ENCODE measurements around the gene MAGEC3. TPM values are rescaled to one million over a fixed set of nuclear protein-coding genes. Genes with fewer than 3 reads are reported as not detected.

MAGEC3 gene
- total and polyA plus RNA-seq, 9 of the 15 experiments (the other 6 are each of a cell fraction or from before 2014, with no cell fraction given), result 0.11 to 0.28 (median 0.17) TPM; not detected in 6

DNA sequence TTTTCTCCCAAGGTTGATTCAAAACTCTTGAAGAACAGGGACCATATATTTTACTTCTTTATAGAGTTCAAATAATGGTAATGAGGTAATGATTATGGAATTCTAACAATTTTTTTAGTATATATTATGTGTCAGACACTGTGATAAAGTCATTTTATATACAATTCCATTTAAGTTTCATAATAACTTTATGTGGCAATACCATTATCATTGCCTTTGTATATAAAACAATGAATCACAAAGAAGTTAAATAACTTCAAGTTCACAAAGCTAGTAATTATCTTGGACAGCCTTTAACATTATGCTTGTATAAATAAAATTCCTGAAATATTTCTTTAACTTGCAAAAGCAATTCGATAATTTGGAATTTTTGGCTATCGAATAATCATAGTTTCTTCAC, 86.2 kb downstream of the MAGEC3 start:
- CTCF ChIA-PET (ENCODE audit: low intra/inter-chr PET ratio), result no interaction called here
- Histone ChIP-seq H3K9me1 (ENCODE audit: control insufficient read depth, insufficient read depth, low read length) (no peaks in the 10 kb centered on the region), H3K27ac (ENCODE audit: extremely low read depth, low read depth, low read length) (no peak overlapping the region), H3K9ac (ENCODE audit: insufficient read depth in 1 of 2, low read depth in 2 of 2, low read length in 2 of 2) (no peak overlapping the region), H3K4me2 (ENCODE audit: insufficient read depth, low read length) (no peak overlapping the region), H3K4me3 (no peak overlapping the region), H3K36me3 (ENCODE audit: control insufficient read depth, insufficient read depth, low read length) (no peaks in the 10 kb centered on the region), H3K4me1 (replicated peaks in 1 of 2; ENCODE audit: control insufficient read depth in 2 of 2, insufficient read depth in 2 of 2, low read length in 2 of 2) (no peaks in the 10 kb centered on the region), H3K79me2 (ENCODE audit: control insufficient read depth, insufficient read depth, low read length) (no peaks in the 10 kb centered on the region), H4K20me1 (replicated peaks; ENCODE audit: control insufficient read depth, insufficient read depth, low read length) (no peaks in the 10 kb centered on the region), H3K27me3 (ENCODE audit: control insufficient read depth in 2 of 2, insufficient read depth in 2 of 2, low read length in 2 of 2) (no peaks in the 10 kb centered on the region), H3K9me3 (replicated peaks; ENCODE audit: control insufficient read depth, insufficient read depth, low read depth, low read length) (no peaks in the 10 kb centered on the region), H2AFZ (ENCODE audit: low read depth, low read length) (no peak overlapping the region)
- DNase-seq (ENCODE audit: extremely low read depth in 1 of 4, low spot score in 3 of 4), result no peak
- no TSS peak for BruUV-seq (replicated peaks)
- WGBS (ENCODE audit: insufficient coverage, low coverage, missing lambda C conversion rate), result 8% methylated on average over 2 of the region's 2 CpGs
- POLR2A ChIA-PET, result no interaction called here
- intact Hi-C loops (cut with micrococcal nuclease), result no loop called here
- no peak for TF ChIP-seq TGIF2 (CRISPR knock-in tag; IDR thresholded peaks at IDR 0.05)
- in situ Hi-C loops (cut with MboI), result no loop called here
- no peak for FAIRE-seq
- no peak for ATAC-seq

DNA sequence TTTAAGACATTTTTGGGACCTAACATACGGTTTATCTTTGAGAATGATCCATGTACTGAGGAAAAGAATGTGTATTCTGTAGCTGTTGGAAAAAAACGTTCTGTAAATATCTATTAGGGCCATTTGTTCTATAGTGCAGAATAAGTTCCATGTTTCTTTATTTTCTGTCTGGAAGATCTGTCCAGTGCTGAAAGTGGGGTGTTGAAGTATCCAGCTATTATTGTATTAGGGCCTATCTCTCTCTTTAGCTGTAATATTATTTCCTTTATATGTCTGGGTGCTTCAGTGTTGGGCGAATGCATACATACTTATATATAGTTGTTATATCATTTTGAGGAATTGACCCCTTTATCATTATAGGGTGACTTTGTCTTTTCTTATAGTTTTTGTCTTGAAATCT, 90.3 kb downstream of the MAGEC3 start:
- intact Hi-C loops (cut with micrococcal nuclease) (no loop called here), in situ Hi-C loops (cut with MboI) (no loop called here)
- H3K79me2 ChIP-seq (ENCODE audit: control insufficient read depth, insufficient read depth, low read length), result no peaks in the 10 kb centered on the region
- no peak overlapping the region for H2AFZ ChIP-seq (ENCODE audit: low read depth, low read length)
- CTCF ChIA-PET (ENCODE audit: low intra/inter-chr PET ratio), result no interaction called here
- no peaks in the 10 kb centered on the region for H4K20me1 ChIP-seq (replicated peaks; ENCODE audit: control insufficient read depth, insufficient read depth, low read length)
- POLR2A ChIA-PET, result no interaction called here
- no peak overlapping the region for H3K4me2 ChIP-seq (ENCODE audit: insufficient read depth, low read length)
- H3K27me3 ChIP-seq (ENCODE audit: control insufficient read depth in 2 of 2, insufficient read depth in 2 of 2, low read length in 2 of 2), result no peaks in the 10 kb centered on the region
- H3K4me3 ChIP-seq, result no peak overlapping the region
- no peaks in the 10 kb centered on the region for H3K36me3 ChIP-seq (ENCODE audit: control insufficient read depth, insufficient read depth, low read length)
- BruUV-seq (replicated peaks), result no TSS peak
- DNase-seq (ENCODE audit: extremely low read depth in 1 of 4, low spot score in 3 of 4) (no peak), ATAC-seq (no peak), FAIRE-seq (no peak)
- no peak overlapping the region for H3K27ac ChIP-seq (ENCODE audit: extremely low read depth, low read depth, low read length)
- no peaks in the 10 kb centered on the region for H3K4me1 ChIP-seq (replicated peaks in 1 of 2; ENCODE audit: control insufficient read depth in 2 of 2, insufficient read depth in 2 of 2, low read length in 2 of 2)
- no peak overlapping the region for H3K9ac ChIP-seq (ENCODE audit: insufficient read depth in 1 of 2, low read depth in 2 of 2, low read length in 2 of 2)
- no peaks in the 10 kb centered on the region for H3K9me3 ChIP-seq (replicated peaks; ENCODE audit: control insufficient read depth, insufficient read depth, low read depth, low read length)
- no peaks in the 10 kb centered on the region for H3K9me1 ChIP-seq (ENCODE audit: control insufficient read depth, insufficient read depth, low read length)
- WGBS (ENCODE audit: insufficient coverage, low coverage, missing lambda C conversion rate), result 0% methylated on average over 3 of the region's 3 CpGs
- TF ChIP-seq ZNF217 (CRISPR knock-in tag; IDR thresholded peaks at IDR 0.05) (no peak), JUNB (CRISPR knock-in tag; conservative IDR thresholded peaks at IDR 0.05) (no peak), ZNF384 (IDR thresholded peaks at IDR 0.05; ENCODE audit: low read depth, low read length) (no peak), TBP (optimal IDR thresholded peaks at IDR 0.05; ENCODE audit: low read depth, low read length) (no peak), RBM34 (IDR thresholded peaks at IDR 0.05; ENCODE audit: borderline replicate concordance, insufficient read depth, low read length) (no peak), ARID1B (IDR thresholded peaks at IDR 0.05) (no peak), NFATC3 (IDR thresholded peaks at IDR 0.05) (no peak), PRPF4 (IDR thresholded peaks at IDR 0.05; ENCODE audit: insufficient read depth, low read depth, low read length, poor library complexity, severe bottlenecking) (no peak), EGR1 (conservative IDR thresholded peaks at IDR 0.05) (no peak), GTF2F1 (IDR thresholded peaks at IDR 0.05; ENCODE audit: low read depth, low read length) (no peak), NCOA1 (IDR thresholded peaks at IDR 0.05; ENCODE audit: low read depth) (no peak)
- TF ChIP-seq, protein P1, sequence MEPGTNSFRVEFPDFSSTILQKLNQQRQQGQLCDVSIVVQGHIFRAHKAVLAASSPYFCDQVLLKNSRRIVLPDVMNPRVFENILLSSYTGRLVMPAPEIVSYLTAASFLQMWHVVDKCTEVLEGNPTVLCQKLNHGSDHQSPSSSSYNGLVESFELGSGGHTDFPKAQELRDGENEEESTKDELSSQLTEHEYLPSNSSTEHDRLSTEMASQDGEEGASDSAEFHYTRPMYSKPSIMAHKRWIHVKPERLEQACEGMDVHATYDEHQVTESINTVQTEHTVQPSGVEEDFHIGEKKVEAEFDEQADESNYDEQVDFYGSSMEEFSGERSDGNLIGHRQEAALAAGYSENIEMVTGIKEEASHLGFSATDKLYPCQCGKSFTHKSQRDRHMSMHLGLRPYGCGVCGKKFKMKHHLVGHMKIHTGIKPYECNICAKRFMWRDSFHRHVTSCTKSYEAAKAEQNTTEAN (CRISPR knock-in tag; IDR thresholded peaks at IDR 0.05), result no peak
- TF ChIP-seq, protein P2, sequence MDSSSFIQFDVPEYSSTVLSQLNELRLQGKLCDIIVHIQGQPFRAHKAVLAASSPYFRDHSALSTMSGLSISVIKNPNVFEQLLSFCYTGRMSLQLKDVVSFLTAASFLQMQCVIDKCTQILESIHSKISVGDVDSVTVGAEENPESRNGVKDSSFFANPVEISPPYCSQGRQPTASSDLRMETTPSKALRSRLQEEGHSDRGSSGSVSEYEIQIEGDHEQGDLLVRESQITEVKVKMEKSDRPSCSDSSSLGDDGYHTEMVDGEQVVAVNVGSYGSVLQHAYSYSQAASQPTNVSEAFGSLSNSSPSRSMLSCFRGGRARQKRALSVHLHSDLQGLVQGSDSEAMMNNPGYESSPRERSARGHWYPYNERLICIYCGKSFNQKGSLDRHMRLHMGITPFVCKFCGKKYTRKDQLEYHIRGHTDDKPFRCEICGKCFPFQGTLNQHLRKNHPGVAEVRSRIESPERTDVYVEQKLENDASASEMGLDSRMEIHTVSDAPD (CRISPR knock-in tag; IDR thresholded peaks at IDR 0.05), result no peak
- TF ChIP-seq, protein P3, sequence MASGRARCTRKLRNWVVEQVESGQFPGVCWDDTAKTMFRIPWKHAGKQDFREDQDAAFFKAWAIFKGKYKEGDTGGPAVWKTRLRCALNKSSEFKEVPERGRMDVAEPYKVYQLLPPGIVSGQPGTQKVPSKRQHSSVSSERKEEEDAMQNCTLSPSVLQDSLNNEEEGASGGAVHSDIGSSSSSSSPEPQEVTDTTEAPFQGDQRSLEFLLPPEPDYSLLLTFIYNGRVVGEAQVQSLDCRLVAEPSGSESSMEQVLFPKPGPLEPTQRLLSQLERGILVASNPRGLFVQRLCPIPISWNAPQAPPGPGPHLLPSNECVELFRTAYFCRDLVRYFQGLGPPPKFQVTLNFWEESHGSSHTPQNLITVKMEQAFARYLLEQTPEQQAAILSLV (tag; IDR thresholded peaks at IDR 0.05), result no peak

Measured in K562 (cell line).